Measurements from ENCODE around the gene CIBAR2.

CIBAR2 gene

DNA sequence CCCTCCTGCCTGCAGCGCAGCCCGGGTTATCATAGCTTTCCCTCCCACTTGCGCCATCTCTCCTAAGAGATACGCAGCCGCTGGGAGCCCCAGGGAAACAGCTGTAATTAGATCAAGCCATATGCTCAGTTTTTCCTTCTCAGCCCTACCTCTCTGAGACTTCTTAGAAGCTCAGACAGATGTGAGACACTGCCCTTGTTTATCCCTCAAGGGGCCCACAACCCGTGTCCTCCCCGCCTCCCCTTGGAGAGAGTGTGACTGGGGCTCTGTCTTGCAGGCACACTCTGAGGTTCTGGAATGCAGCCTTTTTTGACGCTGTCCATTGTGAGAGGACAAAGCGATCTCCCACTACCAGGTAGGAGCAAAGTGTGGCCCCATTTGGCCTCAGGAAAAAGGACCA is 31.2 kb downstream of the CIBAR2 start:
- no peak overlapping the region for H2BK15ac ChIP-seq (ENCODE audit: low read depth, poor library complexity, severe bottlenecking)
- H2AFZ ChIP-seq (ENCODE audit: low read depth, low read length): no peak overlapping the region
- H2BK5ac ChIP-seq (ENCODE audit: low read depth, low read length, poor library complexity, severe bottlenecking): no peak overlapping the region
- WGBS: 73% methylated on average over 9 of the region's 9 CpGs
- H3K9ac ChIP-seq (ENCODE audit: low read length): no peak overlapping the region
- no peak overlapping the region for H3K4ac ChIP-seq (ENCODE audit: low read depth in 1 of 2, low read length in 2 of 2)
- H3K14ac ChIP-seq (ENCODE audit: low read length in 2 of 2): no peak overlapping the region
- H3K4me3 ChIP-seq (ENCODE audit: insufficient read depth in 1 of 2, low read depth in 1 of 2, low read length in 2 of 2): no peak overlapping the region
- no peaks in the 10 kb centered on the region for H3K79me1 ChIP-seq (replicated peaks; ENCODE audit: low read length, poor library complexity, severe bottlenecking)
- no peak overlapping the region for H4K91ac ChIP-seq (ENCODE audit: low read length)
- no peak overlapping the region for H2BK120ac ChIP-seq (ENCODE audit: low read depth, low read length)
- peaks cover 44 to 59% of the 10 kb centered on the region in 2 experiments for H3K36me3 ChIP-seq (ENCODE audit: control insufficient read depth in 1 of 2, insufficient read depth in 2 of 2, low read depth in 1 of 2, low read length in 2 of 2)
- peaks cover 13% of the 10 kb centered on the region for H3K4me1 ChIP-seq (ENCODE audit: control insufficient read depth, insufficient read depth, low read depth, low read length)
- H2BK12ac ChIP-seq (ENCODE audit: low read length in 2 of 2): no peak overlapping the region
- no peak overlapping the region for H2AK5ac ChIP-seq (ENCODE audit: low read length, severe bottlenecking)
- peaks cover 0 to 6% of the 10 kb centered on the region in 2 experiments for H3K27me3 ChIP-seq (ENCODE audit: control insufficient read depth in 1 of 2, insufficient read depth in 1 of 2, low read length in 2 of 2)
- no peaks in the 10 kb centered on the region for H3K9me3 ChIP-seq (ENCODE audit: control insufficient read depth, low read length)
- peak; percentile 50 for DNase-seq
- H3K27ac ChIP-seq (ENCODE audit: low read length, poor library complexity, severe bottlenecking): no peak overlapping the region
- H3K23ac ChIP-seq (ENCODE audit: low read length in 2 of 2): no peak overlapping the region
- H4K8ac ChIP-seq (ENCODE audit: low read length): no peak overlapping the region
- no peak overlapping the region for H3K4me2 ChIP-seq (ENCODE audit: low read length, poor library complexity, severe bottlenecking)
- no peak overlapping the region for H3K18ac ChIP-seq (ENCODE audit: low read depth in 1 of 2, low read length in 2 of 2)

DNA sequence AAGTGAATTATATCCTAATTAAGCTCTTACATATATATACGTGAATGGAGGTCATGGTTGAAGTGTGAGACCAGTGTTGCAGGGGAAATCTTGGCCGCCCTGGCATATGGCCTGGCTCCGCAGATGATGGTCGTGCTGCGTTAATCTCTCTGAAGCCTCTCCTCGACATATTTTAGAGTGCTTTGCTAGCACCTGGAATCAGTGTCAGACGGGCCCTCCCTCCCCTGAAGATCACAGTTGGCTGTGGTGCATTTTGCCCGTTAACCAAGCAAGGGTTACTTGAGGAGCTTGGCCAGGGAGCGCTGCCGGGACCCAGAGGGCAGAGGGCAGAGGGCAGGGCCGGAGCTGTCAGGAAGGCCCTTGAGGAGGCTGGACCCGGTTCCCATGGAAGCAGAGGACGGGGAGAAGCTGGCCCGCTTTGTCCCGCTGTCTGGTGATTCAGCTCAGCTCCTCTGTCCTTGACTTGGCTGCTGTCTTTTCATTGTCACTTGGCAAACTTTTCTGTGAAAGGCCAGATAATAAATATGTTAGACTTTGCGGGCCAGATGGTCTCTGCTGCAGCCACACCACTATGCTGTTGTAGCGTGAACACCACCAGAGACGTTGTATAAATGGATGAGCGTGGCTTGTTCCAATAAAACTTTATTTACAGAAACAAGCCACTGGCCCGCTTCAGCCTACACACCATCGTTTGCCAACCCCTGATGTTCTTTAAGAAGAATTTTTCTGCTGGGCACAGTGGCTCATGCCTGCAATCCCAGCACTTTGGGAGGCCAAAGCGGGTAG is 32.3 kb downstream of the CIBAR2 start:
- Histone ChIP-seq H3K18ac (ENCODE audit: low read depth in 1 of 2, low read length in 2 of 2) (no peak overlapping the region), H3K9ac (ENCODE audit: low read length) (no peak overlapping the region), H3K27me3 (ENCODE audit: control insufficient read depth in 1 of 2, insufficient read depth in 1 of 2, low read length in 2 of 2) (peaks cover 0 to 6% of the 10 kb centered on the region in 2 experiments), H3K4ac (ENCODE audit: low read depth in 1 of 2, low read length in 2 of 2) (no peak overlapping the region), H3K4me2 (ENCODE audit: low read length, poor library complexity, severe bottlenecking) (no peak overlapping the region), H3K4me1 (ENCODE audit: control insufficient read depth, insufficient read depth, low read depth, low read length) (peaks cover 11% of the 10 kb centered on the region), H2AFZ (ENCODE audit: low read depth, low read length) (no peak overlapping the region), H3K27ac (ENCODE audit: low read length, poor library complexity, severe bottlenecking) (no peak overlapping the region), H3K4me3 (ENCODE audit: insufficient read depth in 1 of 2, low read depth in 1 of 2, low read length in 2 of 2) (no peak overlapping the region), H2BK5ac (ENCODE audit: low read depth, low read length, poor library complexity, severe bottlenecking) (no peak overlapping the region), H2BK15ac (ENCODE audit: low read depth, poor library complexity, severe bottlenecking) (no peak overlapping the region), H3K9me3 (ENCODE audit: control insufficient read depth, low read length) (no peaks in the 10 kb centered on the region), H3K23ac (ENCODE audit: low read length in 2 of 2) (no peak overlapping the region), H3K79me1 (replicated peaks; ENCODE audit: low read length, poor library complexity, severe bottlenecking) (no peaks in the 10 kb centered on the region), H2AK5ac (ENCODE audit: low read length, severe bottlenecking) (no peak overlapping the region), H2BK120ac (ENCODE audit: low read depth, low read length) (no peak overlapping the region), H2BK12ac (ENCODE audit: low read length in 2 of 2) (peak overlapping the region in 1 of 2 experiments; percentile 23), H3K14ac (ENCODE audit: low read length in 2 of 2) (no peak overlapping the region), H3K36me3 (ENCODE audit: control insufficient read depth in 1 of 2, insufficient read depth in 2 of 2, low read depth in 1 of 2, low read length in 2 of 2) (peaks cover 44 to 68% of the 10 kb centered on the region in 2 experiments), H4K8ac (ENCODE audit: low read length) (no peak overlapping the region), H4K91ac (ENCODE audit: low read length) (no peak overlapping the region)
- no peak for DNase-seq
- 86% methylated on average over 22 of the region's 22 CpGs for WGBS

DNA sequence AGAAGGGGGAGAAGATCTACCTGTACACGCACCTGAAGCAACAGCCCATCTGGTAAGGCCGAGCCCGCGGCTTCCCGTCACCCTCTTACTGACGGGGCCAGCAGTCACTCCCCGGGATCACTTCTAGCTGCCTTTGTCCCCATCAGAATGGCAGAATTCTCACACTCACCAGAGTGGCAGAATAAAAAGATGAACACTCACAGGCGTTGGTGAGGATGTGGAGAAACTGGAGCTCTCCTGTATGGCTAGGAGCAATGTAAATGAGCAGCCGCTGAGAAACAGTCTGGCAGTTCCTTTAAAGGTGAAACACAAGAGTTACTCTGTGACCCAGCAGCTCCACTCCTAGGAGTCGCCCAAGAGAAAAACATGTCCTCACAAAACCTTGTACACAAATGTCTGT is 33.3 kb downstream of the CIBAR2 start:
- no peak overlapping the region for H4K8ac ChIP-seq (ENCODE audit: low read length)
- no peak overlapping the region for H3K4me3 ChIP-seq (ENCODE audit: insufficient read depth in 1 of 2, low read depth in 1 of 2, low read length in 2 of 2)
- H3K79me1 ChIP-seq (replicated peaks; ENCODE audit: low read length, poor library complexity, severe bottlenecking): no peaks in the 10 kb centered on the region
- H3K4me2 ChIP-seq (ENCODE audit: low read length, poor library complexity, severe bottlenecking): no peak overlapping the region
- H2BK120ac ChIP-seq (ENCODE audit: low read depth, low read length): no peak overlapping the region
- no peak overlapping the region for H3K18ac ChIP-seq (ENCODE audit: low read depth in 1 of 2, low read length in 2 of 2)
- H3K14ac ChIP-seq (ENCODE audit: low read length in 2 of 2): no peak overlapping the region
- no peak overlapping the region for H2BK15ac ChIP-seq (ENCODE audit: low read depth, poor library complexity, severe bottlenecking)
- H2BK5ac ChIP-seq (ENCODE audit: low read depth, low read length, poor library complexity, severe bottlenecking): no peak overlapping the region
- peaks cover 44 to 73% of the 10 kb centered on the region in 2 experiments for H3K36me3 ChIP-seq (ENCODE audit: control insufficient read depth in 1 of 2, insufficient read depth in 2 of 2, low read depth in 1 of 2, low read length in 2 of 2)
- no peak overlapping the region for H3K27ac ChIP-seq (ENCODE audit: low read length, poor library complexity, severe bottlenecking)
- H3K27me3 ChIP-seq (ENCODE audit: control insufficient read depth in 1 of 2, insufficient read depth in 1 of 2, low read length in 2 of 2): peaks cover 0 to 6% of the 10 kb centered on the region in 2 experiments
- H3K4ac ChIP-seq (ENCODE audit: low read depth in 1 of 2, low read length in 2 of 2): no peak overlapping the region
- peaks cover 9% of the 10 kb centered on the region for H3K4me1 ChIP-seq (ENCODE audit: control insufficient read depth, insufficient read depth, low read depth, low read length)
- no peaks in the 10 kb centered on the region for H3K9me3 ChIP-seq (ENCODE audit: control insufficient read depth, low read length)
- H2BK12ac ChIP-seq (ENCODE audit: low read length in 2 of 2): no peak overlapping the region
- no peak overlapping the region for H3K23ac ChIP-seq (ENCODE audit: low read length in 2 of 2)
- 98% methylated on average over 9 of the region's 10 CpGs for WGBS
- H3K9ac ChIP-seq (ENCODE audit: low read length): no peak overlapping the region
- H2AK5ac ChIP-seq (ENCODE audit: low read length, severe bottlenecking): no peak overlapping the region
- H2AFZ ChIP-seq (ENCODE audit: low read depth, low read length): no peak overlapping the region
- no peak overlapping the region for H4K91ac ChIP-seq (ENCODE audit: low read length)
- no peak for DNase-seq

DNA sequence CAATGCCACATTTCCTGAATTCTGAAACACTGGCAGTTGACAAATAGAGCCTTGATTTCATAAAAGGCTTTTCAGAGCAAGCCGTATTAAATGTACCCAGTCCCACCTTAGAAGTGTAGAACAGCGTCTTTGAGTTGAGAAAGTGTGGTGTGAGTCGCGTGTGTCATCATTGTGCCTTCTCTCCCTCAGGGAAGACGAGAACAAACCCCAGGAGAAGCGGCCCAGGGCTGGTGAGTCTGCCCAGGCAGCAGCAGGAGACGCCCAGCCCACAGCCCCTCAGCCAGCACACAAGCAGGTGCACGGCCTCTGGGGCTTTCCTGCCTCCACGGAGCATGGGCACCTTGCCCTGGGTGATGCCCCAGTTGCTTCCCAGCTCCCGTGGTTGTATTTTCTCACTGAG is 34.0 kb downstream of the CIBAR2 start:
- H2AFZ ChIP-seq (ENCODE audit: low read depth, low read length): no peak overlapping the region
- H3K18ac ChIP-seq (ENCODE audit: low read depth in 1 of 2, low read length in 2 of 2): no peak overlapping the region
- H3K4me1 ChIP-seq (ENCODE audit: control insufficient read depth, insufficient read depth, low read depth, low read length): peaks cover 9% of the 10 kb centered on the region
- H4K8ac ChIP-seq (ENCODE audit: low read length): no peak overlapping the region
- H3K4me3 ChIP-seq (ENCODE audit: insufficient read depth in 1 of 2, low read depth in 1 of 2, low read length in 2 of 2): no peak overlapping the region
- H3K4me2 ChIP-seq (ENCODE audit: low read length, poor library complexity, severe bottlenecking): no peak overlapping the region
- no peak overlapping the region for H2AK5ac ChIP-seq (ENCODE audit: low read length, severe bottlenecking)
- no peak overlapping the region for H2BK15ac ChIP-seq (ENCODE audit: low read depth, poor library complexity, severe bottlenecking)
- no peaks in the 10 kb centered on the region for H3K9me3 ChIP-seq (ENCODE audit: control insufficient read depth, low read length)
- no peak overlapping the region for H3K23ac ChIP-seq (ENCODE audit: low read length in 2 of 2)
- H3K27ac ChIP-seq (ENCODE audit: low read length, poor library complexity, severe bottlenecking): no peak overlapping the region
- no peak overlapping the region for H2BK120ac ChIP-seq (ENCODE audit: low read depth, low read length)
- no peak overlapping the region for H3K4ac ChIP-seq (ENCODE audit: low read depth in 1 of 2, low read length in 2 of 2)
- no peak overlapping the region for H4K91ac ChIP-seq (ENCODE audit: low read length)
- no peaks in the 10 kb centered on the region for H3K79me1 ChIP-seq (replicated peaks; ENCODE audit: low read length, poor library complexity, severe bottlenecking)
- peaks cover 44 to 73% of the 10 kb centered on the region in 2 experiments for H3K36me3 ChIP-seq (ENCODE audit: control insufficient read depth in 1 of 2, insufficient read depth in 2 of 2, low read depth in 1 of 2, low read length in 2 of 2)
- H3K14ac ChIP-seq (ENCODE audit: low read length in 2 of 2): no peak overlapping the region
- H2BK12ac ChIP-seq (ENCODE audit: low read length in 2 of 2): no peak overlapping the region
- H3K27me3 ChIP-seq (ENCODE audit: control insufficient read depth in 1 of 2, insufficient read depth in 1 of 2, low read length in 2 of 2): peaks cover 0 to 6% of the 10 kb centered on the region in 2 experiments
- 91% methylated on average over 10 of the region's 10 CpGs for WGBS
- no peak overlapping the region for H3K9ac ChIP-seq (ENCODE audit: low read length)
- DNase-seq: no peak
- H2BK5ac ChIP-seq (ENCODE audit: low read depth, low read length, poor library complexity, severe bottlenecking): no peak overlapping the region
